WTC11 (cell line): ENCODE data around the gene ANKRD28. TPM values are rescaled to one million over a fixed set of nuclear protein-coding genes. Genes with fewer than 3 reads are reported as not detected.
A peak's percentile ranks its signal among the peaks of the same experiment; 100 is the strongest.

Experiments used
- ATAC-seq: fragments of 200-7000 bp; cut with Tn5 transposase; 2 replicates; pipeline ENCODE4 v1.10.0; 2021; ENCODE audit warnings: mild to moderate bottlenecking, moderate library complexity
- CTCF ChIA-PET: fragments of 300-600 bp; sonication (Branson Sonifier 250); formaldehyde crosslinking; loops from one replicate; lab custom pipeline; 2021; ENCODE audit warnings: antibody characterized with exemption; lab: Charles Lee
- POLR2A ChIA-PET: fragments of 350-600 bp; sonication (Branson Sonifier 250); formaldehyde crosslinking; loops from one replicate; lab custom pipeline; 2021; ENCODE audit warnings: antibody characterized with exemption; lab: Charles Lee
- DNase-seq: peaks from one replicate; pipeline ENCODE4 v3.0.0; 2021; ENCODE audit warnings: low spot score
- H3K27ac Mint-ChIP-seq: 2 replicates; pipeline ENCODE4 v1.8.0; 2021; ENCODE audit warnings: mixed read lengths
- H3K27me3 Mint-ChIP-seq: 2 replicates; pipeline ENCODE4 v1.8.0; 2021; ENCODE audit warnings: low read depth, mild to moderate bottlenecking, moderate library complexity, mixed read lengths
- H3K36me3 Mint-ChIP-seq: 2 replicates; pipeline ENCODE4 v1.8.0; 2021; ENCODE audit warnings: mixed read lengths
- H3K4me1 Mint-ChIP-seq: 2 replicates; pipeline ENCODE4 v1.8.0; 2022; ENCODE audit warnings: mixed read lengths
- H3K4me3 Mint-ChIP-seq: 2 replicates; pipeline ENCODE4 v1.8.0; 2021; ENCODE audit warnings: mild to moderate bottlenecking, moderate library complexity, mixed read lengths
- H3K9me3 Mint-ChIP-seq: 2 replicates; pipeline ENCODE4 v1.8.0; 2021; ENCODE audit warnings: mixed read lengths
- ARID4B ChIP-seq: sonication (generic); formaldehyde crosslinking; IDR thresholded peaks from 2 replicates; pipeline ENCODE4 v1.8.0; 2023; ENCODE audit warnings: missing genetic modification reagents, mild to moderate bottlenecking, borderline replicate concordance
- CBFB ChIP-seq: sonication (generic); formaldehyde crosslinking; IDR thresholded peaks from 2 replicates; pipeline ENCODE4 v1.8.1; 2022; ENCODE audit warnings: mild to moderate bottlenecking, low read depth, missing genetic modification reagents
- CDX4 ChIP-seq: fragments of 250-450 bp; sonication (Bioruptor Pico); IDR thresholded peaks from 2 replicates; pipeline ENCODE4 v1.9.0; 2021; ENCODE audit warnings: moderate library complexity, mild to moderate bottlenecking, inconsistent platforms, borderline replicate concordance
- CREB1 ChIP-seq: sonication (generic); formaldehyde crosslinking; IDR thresholded peaks from 2 replicates; pipeline ENCODE4 v1.8.0; 2023; ENCODE audit warnings: mild to moderate bottlenecking, missing genetic modification reagents
- E2F5 ChIP-seq: sonication (generic); formaldehyde crosslinking; IDR thresholded peaks from 2 replicates; pipeline ENCODE4 v1.8.1; 2022; ENCODE audit warnings: mild to moderate bottlenecking, moderate library complexity, missing genetic modification reagents
- ERG ChIP-seq: fragments of 250-450 bp; sonication (Bioruptor Pico); IDR thresholded peaks from 2 replicates; pipeline ENCODE4 v1.8.0; 2021; ENCODE audit warnings: mild to moderate bottlenecking
- GRHL2 ChIP-seq: fragments of 250-450 bp; sonication (Bioruptor Pico); IDR thresholded peaks from 2 replicates; pipeline ENCODE4 v1.8.0; 2022; ENCODE audit warnings: mild to moderate bottlenecking, moderate library complexity; ENCODE audit not compliant: insufficient replicate concordance, severe bottlenecking
- HMGA2 ChIP-seq: fragments of 250-450 bp; sonication (Bioruptor Pico); IDR thresholded peaks from 2 replicates; pipeline ENCODE4 v1.4.0; 2021; ENCODE audit warnings: mild to moderate bottlenecking, moderate library complexity
- IRF1 ChIP-seq: sonication (generic); formaldehyde crosslinking; IDR thresholded peaks from 2 replicates; pipeline ENCODE4 v1.8.0; 2023; ENCODE audit warnings: missing genetic modification reagents
- KAT7 ChIP-seq: sonication (generic); formaldehyde crosslinking; IDR thresholded peaks from 2 replicates; pipeline ENCODE4 v1.8.1; 2023; ENCODE audit warnings: missing genetic modification reagents, mild to moderate bottlenecking, borderline replicate concordance
- MAX ChIP-seq: sonication (generic); formaldehyde crosslinking; IDR thresholded peaks from 2 replicates; pipeline ENCODE4 v1.8.0; 2022; ENCODE audit warnings: mild to moderate bottlenecking, missing genetic modification reagents
- PREB ChIP-seq: sonication (generic); formaldehyde crosslinking; IDR thresholded peaks from 2 replicates; pipeline ENCODE4 v1.8.1; 2022; ENCODE audit warnings: mild to moderate bottlenecking, missing genetic modification reagents, moderate library complexity, borderline replicate concordance
- PRRX2 ChIP-seq: fragments of 250-450 bp; sonication (Bioruptor Pico); IDR thresholded peaks from 2 replicates; pipeline ENCODE4 v1.8.0; 2021; ENCODE audit warnings: mild to moderate bottlenecking
- SMAD4 ChIP-seq: sonication (generic); formaldehyde crosslinking; IDR thresholded peaks from 2 replicates; pipeline ENCODE4 v1.8.0; 2022; ENCODE audit warnings: mild to moderate bottlenecking, missing genetic modification reagents
- SOX15 ChIP-seq: fragments of 250-450 bp; sonication (Bioruptor Pico); IDR thresholded peaks from 2 replicates; pipeline ENCODE4 v1.9.0; 2021; ENCODE audit warnings: mild to moderate bottlenecking
- STAT6 ChIP-seq: sonication (generic); formaldehyde crosslinking; conservative IDR thresholded peaks from 2 replicates; pipeline ENCODE4 v1.8.1; 2023; ENCODE audit warnings: mild to moderate bottlenecking, low read depth, missing genetic modification reagents, moderate library complexity
- TCF7 ChIP-seq: sonication (generic); formaldehyde crosslinking; IDR thresholded peaks from 2 replicates; pipeline ENCODE4 v1.8.0; 2022; ENCODE audit warnings: mild to moderate bottlenecking, low read depth, missing genetic modification reagents, moderate library complexity
- TEAD4 ChIP-seq: sonication (generic); formaldehyde crosslinking; IDR thresholded peaks from 2 replicates; pipeline ENCODE4 v1.8.0; 2022; ENCODE audit warnings: mild to moderate bottlenecking, missing genetic modification reagents
- TP53 ChIP-seq: sonication (generic); formaldehyde crosslinking; IDR thresholded peaks from 2 replicates; pipeline ENCODE4 v1.8.1; 2023; ENCODE audit warnings: mild to moderate bottlenecking, missing genetic modification reagents
- ZNF317 ChIP-seq: sonication (generic); formaldehyde crosslinking; IDR thresholded peaks from 2 replicates; pipeline ENCODE4 v1.8.1; 2023; ENCODE audit warnings: low read depth, mild to moderate bottlenecking, moderate library complexity, missing genetic modification reagents, borderline replicate concordance
- ZNF423 ChIP-seq: fragments of 250-450 bp; sonication (Bioruptor Pico); IDR thresholded peaks from 2 replicates; pipeline ENCODE4 v2.1.2; 2022; ENCODE audit warnings: mild to moderate bottlenecking, moderate library complexity
- total RNA-seq: library from RNA; stranded (reverse); gene quantifications from 3 replicates; pipeline ENCODE4 v1.2.3, GENCODE V29; 2021

ANKRD28 gene
- total RNA-seq, 1 experiment from 2014 or later, result 51.6 TPM

GRCh38 chr3:15753056-15753710, 44.6 kb downstream of the ANKRD28 start:
- Mint-ChIP-seq H3K27ac (peak overlapping the region; percentile 10), H3K4me3 (no peak overlapping the region), H3K36me3 (peaks cover 26% of the 10 kb centered on the region), H3K27me3 (no peaks in the 10 kb centered on the region), H3K4me1 (peaks cover 41% of the 10 kb centered on the region), H3K9me3 (peaks cover 11% of the 10 kb centered on the region)
- ATAC-seq (peak; percentile 19; the same call in 1 of the 2 replicates), DNase-seq (no peak)
- ChIA-PET CTCF (interaction anchor here (0.6 kb wide), 1 partner anchor 40 kb away, joined by 3 read pairs; no protein-coding TSS in a partner anchor), POLR2A (no interaction called here)
- TF ChIP-seq SOX15 (CRISPR knock-in tag) (no peak), TP53 (no peak), KAT7 (no peak), IRF1 (CRISPR knock-in tag) (no peak), CDX4 (CRISPR knock-in tag) (no peak), GRHL2 (CRISPR knock-in tag) (no peak), HMGA2 (CRISPR knock-in tag) (no peak), PRRX2 (CRISPR knock-in tag) (no peak), ARID4B (CRISPR knock-in tag) (no peak), CBFB (CRISPR knock-in tag) (no peak)

- H3K27ac Mint-ChIP-seq, result no peak overlapping the region
- H3K4me1 Mint-ChIP-seq, result peaks cover 19% of the 10 kb centered on the region
- no peak overlapping the region for H3K4me3 Mint-ChIP-seq
- ChIA-PET POLR2A (interaction anchor here (0.6 kb wide), 1 partner anchor 453 kb away, joined by 4 read pairs; no protein-coding TSS in a partner anchor), CTCF (no interaction called here)
- DNase-seq, result no peak
- H3K9me3 Mint-ChIP-seq, result peaks cover 32% of the 10 kb centered on the region
- no peak for ATAC-seq
- peaks cover 49% of the 10 kb centered on the region for H3K36me3 Mint-ChIP-seq
- H3K27me3 Mint-ChIP-seq, result no peaks in the 10 kb centered on the region
- TF ChIP-seq ZNF317 (CRISPR knock-in tag), result no peak
- TF ChIP-seq STAT6 (CRISPR knock-in tag), result no peak
- no peak for TF ChIP-seq ZNF423 (CRISPR knock-in tag)
- no peak for TF ChIP-seq SMAD4 (CRISPR knock-in tag)
- TF ChIP-seq E2F5 (CRISPR knock-in tag), result no peak
- TF ChIP-seq ERG, result no peak
- no peak for TF ChIP-seq IRF1 (CRISPR knock-in tag)
- no peak for TF ChIP-seq PREB (CRISPR knock-in tag)
- no peak for TF ChIP-seq HMGA2 (CRISPR knock-in tag)
- no peak for TF ChIP-seq TCF7
- TF ChIP-seq CREB1 (CRISPR knock-in tag), result no peak
- TF ChIP-seq PRRX2 (CRISPR knock-in tag), result no peak
- TF ChIP-seq TEAD4 (CRISPR knock-in tag), result no peak
- no peak for TF ChIP-seq MAX
Measured at GRCh38 chr3:15750879-15751278, 46.9 kb downstream of the ANKRD28 start.
